ENCODE measurements around the gene ASB12.
"Not testable (repeated sequence)": the region's sequence is repeated elsewhere in the genome, so short reads cannot be mapped to it uniquely, and the experiment has no call there.

ASB12 gene, protein sequence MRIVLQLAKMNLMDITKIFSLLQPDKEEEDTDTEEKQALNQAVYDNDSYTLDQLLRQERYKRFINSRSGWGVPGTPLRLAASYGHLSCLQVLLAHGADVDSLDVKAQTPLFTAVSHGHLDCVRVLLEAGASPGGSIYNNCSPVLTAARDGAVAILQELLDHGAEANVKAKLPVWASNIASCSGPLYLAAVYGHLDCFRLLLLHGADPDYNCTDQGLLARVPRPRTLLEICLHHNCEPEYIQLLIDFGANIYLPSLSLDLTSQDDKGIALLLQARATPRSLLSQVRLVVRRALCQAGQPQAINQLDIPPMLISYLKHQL

DNA sequence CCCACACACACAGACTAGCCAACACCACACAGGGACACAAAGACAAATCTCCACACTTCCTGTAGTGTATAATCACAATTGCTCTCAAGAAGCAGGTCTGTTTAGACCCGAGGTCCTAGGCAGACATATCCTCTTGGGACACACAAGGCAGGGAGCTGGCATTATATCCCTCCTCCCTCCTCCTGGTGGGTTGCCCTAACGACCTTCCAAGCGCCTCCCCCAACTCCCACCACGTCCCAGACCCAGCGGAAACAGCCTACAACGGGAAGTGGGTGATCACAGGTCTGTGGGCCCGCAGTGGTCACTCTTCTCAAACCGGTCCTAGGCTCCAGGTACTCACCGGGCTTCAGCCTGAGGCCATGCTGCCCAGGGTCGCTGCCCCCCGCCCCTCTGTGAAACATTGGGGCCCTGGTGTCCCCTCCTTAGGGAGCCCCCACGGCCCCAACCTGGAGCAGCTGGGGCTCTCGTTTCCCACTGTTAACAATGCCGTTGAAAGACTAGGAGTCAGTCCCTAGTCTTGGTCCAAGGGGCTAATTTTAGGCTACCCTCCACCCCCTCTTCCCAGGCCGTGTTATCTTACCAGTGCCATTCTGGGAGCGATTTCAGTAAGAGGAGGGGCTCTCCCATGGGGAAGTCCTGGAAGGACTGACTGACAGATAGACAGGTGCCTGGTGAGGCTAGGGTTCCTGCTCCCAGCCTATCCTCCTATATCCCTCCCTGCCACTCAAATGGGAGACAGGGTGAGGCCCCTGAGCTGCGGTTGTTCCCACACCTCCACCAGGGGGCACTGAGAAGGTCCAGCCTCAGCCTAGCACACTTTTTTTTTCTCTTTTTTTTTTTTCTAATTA, at the start of gene ASB12:
Gene ASB12, minus strand, starts transcription at position 485 of the 848 bp plus-strand sequence. CDS start 4,957 bp downstream, outside the sequence.
- DNase-seq (ENCODE audit: low spot score): no peak

DNA sequence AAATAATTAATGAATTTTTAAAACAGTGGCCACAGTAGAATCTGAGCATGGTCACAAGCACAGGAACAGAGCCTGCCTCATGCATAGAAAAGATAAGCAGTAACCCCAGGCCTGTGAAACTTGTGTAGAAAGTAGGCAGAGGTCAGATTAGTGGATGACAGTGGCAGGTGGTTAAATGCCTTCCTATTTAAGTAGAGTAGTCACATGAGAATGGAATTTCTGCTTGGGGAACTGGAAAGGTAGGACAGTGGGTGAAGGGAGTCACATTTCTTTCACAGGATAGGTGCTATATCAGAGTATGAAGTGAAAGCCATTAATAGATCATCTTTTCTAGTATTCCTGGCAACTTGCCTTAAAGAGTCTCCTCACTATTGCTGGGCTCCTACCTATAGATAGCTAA, 34.9 kb upstream of the ASB12 start:
- DNase-seq (ENCODE audit: low spot score): no peak

DNA sequence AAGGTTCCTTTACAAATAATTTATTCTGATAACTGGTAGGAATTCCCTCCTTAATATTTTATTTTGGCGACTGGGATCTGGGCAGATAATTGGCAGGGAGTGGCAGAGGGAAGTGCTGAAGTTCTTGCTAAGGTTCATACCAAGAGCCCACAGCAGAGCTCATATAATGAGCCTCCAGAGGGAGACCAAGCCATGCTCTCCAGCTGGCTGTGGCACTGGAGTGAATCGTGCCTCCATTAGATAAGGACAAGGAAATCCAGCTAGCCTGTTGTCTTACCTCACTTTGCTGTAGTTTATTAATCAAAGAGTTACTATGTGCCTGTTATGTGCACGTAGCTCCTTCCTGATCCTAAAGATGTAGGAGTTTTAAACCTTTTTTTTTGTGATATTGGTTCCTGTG, 1.3 kb downstream of the ASB12 start:
- DNase-seq (ENCODE audit: low spot score): no peak

DNA sequence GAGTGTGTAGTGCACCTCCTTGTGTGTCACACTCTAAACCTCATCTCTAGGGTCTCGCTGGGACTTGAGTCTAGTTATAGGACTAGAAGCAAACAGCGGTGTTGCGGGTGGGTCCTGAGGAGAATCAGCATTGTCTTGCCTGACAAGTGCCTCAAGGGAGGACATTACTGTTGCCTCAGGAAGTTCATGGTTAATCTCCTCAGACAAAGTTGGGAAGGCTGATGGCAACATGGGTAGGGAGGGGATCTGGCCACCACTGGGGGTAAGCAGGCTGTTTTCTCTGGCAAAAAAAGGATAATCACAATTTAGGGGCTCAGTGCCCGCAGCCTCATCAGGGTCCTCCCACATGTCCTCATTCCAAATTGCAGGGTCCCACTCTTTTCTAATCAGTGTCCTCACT, 12.4 kb downstream of the ASB12 start:
- DNase-seq (ENCODE audit: low spot score): no peak

DNA sequence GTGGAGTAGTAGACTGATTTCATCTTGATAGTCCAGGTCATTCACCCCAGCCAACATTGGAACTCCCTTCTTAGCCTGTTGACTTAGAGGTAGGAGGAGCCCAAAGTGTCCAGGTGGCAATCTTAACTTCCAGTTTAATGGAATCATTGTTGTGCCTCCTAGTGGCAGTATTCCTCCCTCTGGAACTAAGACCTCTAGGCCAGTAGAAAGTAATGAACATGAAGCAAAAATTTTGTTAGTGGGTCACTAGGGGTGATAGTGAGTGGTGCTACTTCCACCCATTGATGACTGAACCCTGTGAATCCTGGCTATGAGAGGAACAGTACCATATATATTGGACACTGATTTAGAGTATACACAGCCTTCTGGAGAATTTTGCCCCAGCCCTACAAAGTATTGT, 16.4 kb downstream of the ASB12 start:
- not testable (repeated sequence) for DNase-seq (ENCODE audit: low spot score)

DNA sequence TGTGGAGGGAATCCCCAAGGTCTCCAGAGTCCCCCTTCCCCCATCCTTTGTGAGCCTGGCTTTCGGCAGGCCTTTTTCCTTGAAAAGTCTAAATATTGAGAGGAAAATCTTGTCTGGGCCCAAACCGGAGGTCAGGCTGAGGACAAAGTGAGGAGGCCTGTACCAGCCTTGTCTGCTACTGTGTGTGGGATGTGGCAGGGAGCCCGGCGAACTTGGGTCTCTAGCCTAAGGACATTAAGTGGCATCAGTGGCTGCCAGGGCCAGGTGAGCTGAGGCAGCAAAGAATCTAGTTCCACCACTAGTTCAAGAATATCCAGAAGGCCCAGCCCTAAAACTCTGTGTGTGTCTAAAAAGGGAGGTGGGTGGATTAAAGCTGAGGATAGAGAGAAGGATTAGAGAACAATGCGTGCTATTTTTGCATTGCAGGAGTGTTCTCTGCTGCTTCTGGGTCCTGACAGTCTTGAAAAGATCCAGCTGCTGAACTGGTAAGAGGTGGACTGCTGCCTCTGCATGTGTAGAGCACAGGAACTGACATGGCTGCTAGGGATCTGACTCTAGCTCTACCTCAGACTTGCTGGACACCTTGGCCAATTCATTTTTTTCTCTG, 23.7 kb downstream of the ASB12 start:
- no peak for DNase-seq (ENCODE audit: low spot score)

DNA sequence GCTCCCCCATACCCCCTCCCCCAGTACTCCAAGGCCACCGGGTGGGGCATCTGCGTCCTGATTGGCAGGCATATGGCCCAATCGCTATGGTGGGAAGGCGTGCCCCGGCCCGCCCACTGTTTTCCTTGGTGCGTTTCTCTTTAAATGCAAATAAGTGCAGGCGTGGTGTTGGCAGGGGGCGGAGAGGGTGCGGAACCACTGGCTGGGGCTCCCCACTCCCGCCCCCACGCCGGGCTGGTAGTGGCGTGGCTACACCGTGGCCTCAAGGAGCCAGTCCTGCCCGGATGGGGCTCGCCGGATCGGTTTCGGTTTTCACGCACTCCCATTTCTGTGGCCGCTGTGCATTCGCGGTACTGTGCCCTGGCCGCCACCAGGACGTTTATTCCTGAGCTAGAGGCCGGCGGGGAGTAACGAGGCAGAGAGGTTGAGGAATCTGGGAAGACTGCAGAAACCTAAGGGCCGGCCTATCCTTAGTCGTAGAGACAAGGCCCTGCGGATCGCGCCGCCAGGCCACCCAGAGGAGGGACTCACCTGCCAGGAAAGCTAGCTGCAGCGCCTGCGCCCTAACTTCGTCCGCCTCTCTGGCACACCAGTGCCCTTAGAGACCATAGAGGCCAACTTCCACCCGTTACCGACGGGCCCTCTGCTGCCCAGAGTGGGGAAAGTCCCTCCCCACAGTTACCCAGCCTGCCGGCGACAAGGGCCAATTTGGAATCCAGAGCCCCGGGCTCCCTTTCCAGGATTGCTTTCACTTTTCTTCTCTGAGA, 24.5 kb downstream of the ASB12 start:
- peak; percentile 94 for DNase-seq (ENCODE audit: low spot score)

DNA sequence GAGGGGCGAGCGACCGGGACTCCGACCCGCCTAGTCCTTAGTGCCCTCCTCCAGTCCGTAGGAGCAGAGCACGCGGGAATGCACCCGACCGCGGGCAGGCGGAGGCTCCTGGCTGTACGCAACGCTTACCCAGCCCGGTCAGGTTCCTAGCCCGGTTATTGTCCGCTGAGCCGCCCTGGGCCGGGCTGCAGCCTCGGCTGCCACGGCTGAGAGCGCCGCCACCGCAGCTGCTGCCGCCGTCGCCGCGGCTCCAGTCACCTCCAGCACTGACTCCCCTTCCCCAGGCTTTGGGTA, 25.0 kb downstream of the ASB12 start, which contains the start of gene AMER1:
Gene AMER1, minus strand, starts transcription at position 268 of the 294 bp plus-strand sequence. CDS start 12,422 bp downstream, outside the sequence.
- no peak for DNase-seq (ENCODE audit: low spot score)

DNA sequence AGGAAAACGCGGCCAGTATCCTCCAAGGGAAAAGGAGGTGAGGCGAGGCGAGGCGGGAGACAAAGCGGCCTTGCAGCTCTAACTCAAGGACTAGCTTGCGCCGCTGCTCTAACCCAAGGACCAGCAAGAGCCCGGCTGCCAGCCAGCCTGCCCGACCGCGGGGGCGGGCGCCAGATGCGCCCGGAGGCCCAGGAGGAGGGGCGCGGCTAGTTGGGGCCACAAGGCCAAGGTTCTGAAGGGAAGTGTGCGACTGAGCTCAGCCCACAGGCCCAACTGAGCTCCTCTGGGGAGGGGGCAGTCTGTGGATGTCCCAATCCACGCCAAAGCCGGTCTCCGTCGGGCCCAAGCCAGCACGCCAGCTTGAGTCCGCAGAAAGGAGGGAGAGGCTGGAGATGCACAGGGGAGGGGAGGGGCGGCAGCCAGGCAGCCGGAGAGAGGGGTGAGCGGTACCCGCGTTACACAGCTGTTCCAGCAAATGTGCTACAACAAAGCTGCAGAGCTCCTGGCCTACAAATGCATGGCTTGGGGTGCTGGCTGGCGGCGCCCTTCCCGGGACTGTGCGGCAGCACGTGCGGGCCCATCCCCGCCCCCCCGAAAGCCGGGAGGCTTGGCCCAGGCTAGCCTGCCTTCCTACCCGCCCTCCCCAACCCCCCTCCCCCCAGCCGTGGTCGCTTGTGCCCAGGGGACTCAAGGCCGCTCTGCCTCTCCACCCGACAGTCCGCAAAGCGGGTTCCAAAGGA, 25.5 kb downstream of the ASB12 start:
- DNase-seq (ENCODE audit: low spot score): peak; percentile 14

DNA sequence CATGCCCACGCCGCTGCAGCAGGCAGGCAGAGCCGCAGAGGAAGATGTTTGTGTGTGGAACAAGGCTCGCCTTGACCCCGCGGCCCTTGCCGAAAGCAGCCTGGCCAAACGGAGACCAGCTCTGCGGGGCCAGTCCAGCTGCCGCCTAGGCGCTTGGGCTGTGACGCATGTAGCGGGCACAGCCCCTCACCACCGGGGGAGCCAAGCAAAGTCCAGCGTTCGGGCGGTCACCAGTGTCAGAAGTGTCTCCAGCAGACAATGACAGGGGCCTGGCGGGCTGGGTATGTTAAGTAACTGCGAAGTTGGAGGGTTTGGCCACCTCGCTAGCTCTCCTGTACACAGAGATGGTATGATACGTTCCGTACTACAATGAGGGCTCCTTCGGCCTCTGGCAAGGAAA, 26.2 kb downstream of the ASB12 start:
- DNase-seq (ENCODE audit: low spot score): no peak

DNA sequence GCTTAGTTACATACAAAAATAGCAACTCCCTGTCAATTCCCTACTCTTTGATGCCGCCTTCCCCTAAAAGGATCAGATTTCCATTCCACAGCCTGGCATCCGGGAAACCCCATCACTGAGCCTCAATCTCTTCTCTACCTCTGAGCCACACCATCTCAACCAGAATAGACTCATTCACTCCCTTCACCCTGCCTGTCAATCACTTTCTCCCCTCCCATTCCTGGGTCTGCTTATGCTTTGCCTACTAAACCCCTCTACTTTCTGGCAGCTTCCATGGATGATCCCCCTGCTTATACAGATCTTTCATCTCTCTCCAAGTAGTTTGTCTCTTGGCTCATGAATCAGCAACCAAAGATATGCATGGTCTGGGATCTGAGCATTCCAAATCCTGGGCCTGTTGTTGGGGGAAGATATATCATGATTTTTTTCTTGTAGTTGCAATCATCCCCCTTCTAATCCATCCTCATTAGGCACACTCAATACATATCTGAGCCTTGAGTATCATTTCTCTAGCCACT, 27.5 kb downstream of the ASB12 start:
- no peak for DNase-seq (ENCODE audit: low spot score)

DNA sequence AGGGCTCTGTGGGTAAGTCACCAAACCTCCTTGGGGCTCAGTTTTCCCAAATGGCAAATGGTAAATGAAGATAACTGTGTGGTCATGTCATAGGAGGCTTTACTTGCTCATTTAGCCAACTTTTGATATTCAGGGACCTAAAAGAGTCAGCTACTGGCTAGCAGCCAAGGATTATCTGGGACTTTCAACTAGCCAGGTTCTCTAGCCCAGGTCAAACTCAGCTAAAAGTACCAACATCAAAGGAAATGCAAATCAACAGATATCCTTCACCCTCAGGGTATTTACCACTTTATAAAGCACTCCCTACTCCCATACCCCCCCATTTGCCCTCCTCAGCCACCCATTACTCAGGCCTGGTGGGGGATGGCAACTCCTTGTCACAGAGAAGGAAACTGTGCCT, 32.4 kb downstream of the ASB12 start:
- no peak for DNase-seq (ENCODE audit: low spot score)

DNA sequence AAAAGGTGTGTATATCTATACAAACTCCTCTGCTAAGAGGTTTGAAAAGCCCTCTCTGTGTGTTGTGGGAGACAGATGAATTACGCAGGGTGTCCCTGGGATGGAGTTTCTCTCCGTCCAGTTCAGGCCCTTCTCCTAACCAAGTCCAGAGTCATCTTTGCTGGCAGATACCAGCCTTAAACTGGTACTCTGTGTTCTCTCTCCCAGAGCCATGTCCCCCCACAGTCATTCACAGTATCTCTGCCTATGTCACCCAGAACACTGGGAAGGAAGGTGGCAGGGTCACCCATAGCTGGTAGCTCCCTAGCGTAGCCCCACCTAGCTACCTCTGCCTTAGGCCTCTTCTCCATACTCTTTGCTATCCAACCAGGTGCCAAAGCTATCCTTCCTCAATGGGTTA, 33.8 kb downstream of the ASB12 start:
- DNase-seq (ENCODE audit: low spot score): no peak

DNA sequence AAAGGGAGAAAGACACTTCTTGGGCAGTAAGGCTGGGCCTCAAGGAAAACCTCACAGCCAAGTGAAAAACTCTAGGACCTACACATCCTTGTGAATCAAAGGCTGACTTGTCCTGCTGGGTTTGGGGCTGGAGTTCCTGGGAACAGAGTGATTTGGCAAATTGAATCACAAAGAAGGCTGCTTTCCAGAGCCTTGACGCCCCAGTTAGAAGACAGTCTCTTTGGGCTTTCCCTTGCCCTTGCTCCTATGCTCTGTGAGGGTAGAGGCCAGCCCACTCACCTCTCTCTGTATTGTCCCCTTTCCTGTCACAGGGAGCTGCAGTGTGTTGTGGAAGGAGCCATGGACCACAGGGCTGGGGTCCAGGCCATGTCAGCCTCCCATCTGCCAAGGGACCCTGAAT, 34.5 kb downstream of the ASB12 start:
- DNase-seq (ENCODE audit: low spot score): no peak

DNA sequence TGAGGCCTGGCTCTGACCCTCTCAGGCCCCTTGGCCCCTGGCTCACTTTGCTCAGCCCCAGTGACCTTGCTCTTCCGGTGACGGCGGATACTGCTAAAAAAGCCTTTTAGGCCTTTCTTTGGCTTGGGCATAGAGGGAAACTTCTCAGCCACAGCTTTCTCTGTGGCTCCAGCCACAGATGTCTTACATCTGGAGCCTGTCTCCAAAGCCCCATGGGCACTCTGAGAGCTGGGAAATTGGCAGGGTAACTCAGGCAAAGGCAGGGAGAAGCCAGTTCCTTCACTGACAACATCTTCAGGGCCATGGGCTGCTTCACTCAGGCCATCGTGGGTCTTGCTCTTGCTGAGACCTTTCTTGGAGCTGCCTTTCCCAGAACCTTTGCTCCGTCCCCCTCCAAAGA, 37.7 kb downstream of the ASB12 start:
- no peak for DNase-seq (ENCODE audit: low spot score)

DNA sequence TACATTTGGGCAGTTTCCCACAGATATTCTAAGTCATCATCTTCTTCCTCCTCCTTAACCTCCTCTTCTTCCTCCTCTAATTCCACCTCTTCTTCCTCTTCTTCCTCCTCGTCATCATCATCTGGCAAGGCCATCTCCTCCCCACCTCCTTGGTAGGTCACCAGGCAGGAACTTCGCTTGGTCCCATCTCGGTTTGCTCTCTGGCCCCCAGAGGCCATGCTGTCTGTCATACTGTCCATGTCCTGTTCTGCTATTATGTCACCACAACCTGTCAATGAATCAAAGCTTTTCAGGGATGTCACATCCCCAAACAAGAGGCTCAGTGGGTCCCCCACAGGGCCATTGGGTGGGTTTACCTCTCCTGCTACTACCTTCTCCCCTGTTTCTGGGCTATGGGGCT, 38.4 kb downstream of the ASB12 start:
- DNase-seq (ENCODE audit: low spot score): no peak

DNA sequence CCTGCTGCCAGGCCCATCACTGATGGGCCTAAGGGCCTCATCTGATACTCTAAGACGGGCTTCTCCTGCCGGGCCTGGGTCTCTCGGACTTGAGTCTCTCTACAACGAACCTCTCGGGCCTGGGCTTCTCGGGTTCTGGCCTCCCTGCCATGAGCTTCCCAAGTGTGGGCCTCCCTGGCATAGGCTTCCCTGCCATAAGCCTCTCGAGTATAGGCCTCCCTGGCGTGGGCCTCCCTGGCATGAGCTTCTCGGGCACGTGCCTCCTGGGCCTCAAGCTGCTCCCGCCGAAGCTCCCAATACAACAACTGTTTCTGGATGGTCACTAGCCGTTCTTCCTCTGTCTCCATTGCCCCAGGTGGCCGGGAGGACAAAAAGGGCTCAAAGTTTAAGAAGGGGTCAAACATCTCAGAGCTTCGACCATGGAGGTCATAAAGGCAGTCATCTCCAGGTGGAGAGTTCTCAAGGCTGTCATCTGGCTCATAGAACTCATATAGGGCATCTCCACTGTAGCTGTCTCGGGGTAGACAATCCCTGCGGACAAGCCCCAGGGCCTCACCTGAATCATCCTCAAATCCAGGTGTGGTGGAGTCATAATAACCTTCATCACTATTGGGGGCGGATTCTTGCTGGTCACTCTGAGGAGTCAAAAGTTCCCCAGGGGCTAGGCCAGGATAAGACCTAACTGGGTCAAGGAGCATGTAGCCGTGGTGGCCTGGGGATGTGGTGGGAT, 39.0 kb downstream of the ASB12 start:
- no peak for DNase-seq (ENCODE audit: low spot score)

DNA sequence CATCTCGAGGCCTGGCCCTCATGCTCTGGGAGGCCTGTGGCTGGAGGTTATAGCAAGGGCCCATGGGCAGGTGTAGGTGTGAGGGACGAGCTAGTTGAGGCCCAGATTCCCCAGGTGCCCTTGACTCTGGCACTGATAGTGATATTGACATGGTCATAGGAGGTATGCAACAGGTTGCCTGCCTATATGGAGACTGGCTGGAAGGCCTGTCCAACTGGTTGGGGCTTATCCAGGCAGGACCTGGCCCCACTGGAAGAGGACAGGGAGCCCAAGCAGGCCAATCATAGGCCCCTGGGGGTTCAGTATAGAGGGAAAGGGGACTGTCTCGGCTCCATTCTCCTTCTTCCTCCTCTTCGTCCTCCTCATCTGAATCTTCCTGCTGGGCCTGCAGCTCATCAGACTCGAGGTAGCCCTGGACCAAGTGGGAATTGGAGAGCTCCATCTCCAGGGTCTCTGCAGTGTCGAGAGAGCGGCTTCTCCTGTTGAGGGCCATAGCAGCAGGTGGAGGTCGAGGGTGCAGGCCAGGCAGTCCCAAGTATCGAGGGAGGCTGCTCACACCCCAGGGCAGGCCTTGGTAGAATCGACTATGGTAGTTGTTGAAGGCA, 40.2 kb downstream of the ASB12 start:
- DNase-seq (ENCODE audit: low spot score): no peak

DNA sequence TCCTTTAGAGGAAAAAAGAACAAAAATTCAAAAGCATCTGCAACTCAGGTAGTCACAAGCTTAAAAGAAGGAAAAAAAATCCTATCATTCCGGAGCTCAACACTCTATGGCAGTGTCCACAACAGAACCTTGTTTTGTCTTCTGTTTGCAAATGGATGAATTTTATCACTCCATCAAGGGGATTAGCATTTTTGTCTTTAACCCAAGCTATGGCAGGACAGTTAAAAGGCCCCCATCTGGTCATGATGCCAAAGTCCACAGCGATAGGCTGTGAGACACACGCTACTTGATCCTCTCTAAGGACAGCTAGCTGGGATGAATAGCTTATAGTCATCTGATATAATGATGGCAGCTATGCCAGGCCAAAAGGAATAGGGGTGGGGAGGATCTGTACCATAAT, 41.5 kb downstream of the ASB12 start:
- no peak for DNase-seq (ENCODE audit: low spot score)

DNA sequence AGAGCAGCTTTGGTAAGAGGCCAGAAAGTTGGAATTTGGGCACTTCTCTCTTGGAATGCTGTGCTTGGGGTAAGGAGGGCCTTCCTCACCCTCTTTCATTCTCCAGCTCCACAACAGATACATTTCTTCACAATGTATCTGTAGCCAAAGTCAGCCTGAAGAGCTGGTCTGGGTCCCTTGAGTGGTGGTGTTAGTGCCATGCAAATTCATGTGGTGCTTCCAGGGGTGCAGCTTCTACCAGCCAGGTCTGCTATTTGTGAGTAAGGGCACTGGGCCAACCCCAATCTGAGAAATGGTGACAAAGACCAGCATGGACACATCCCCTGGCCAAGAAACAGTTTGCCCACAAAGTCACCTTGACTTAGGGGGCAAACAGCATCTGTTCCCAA, 42.7 kb downstream of the ASB12 start:
- DNase-seq (ENCODE audit: low spot score): no peak

All from pons (tissue), 1 donor.